Measurements from ENCODE around the gene STT3A.

STT3A gene

GRCh38 chr11:125670172-125670571 lies 77.5 kb downstream of the STT3A start:
- no peak for DNase-seq

- DNase-seq, result no peak
Measured at GRCh38 chr11:125671561-125671960, 78.9 kb downstream of the STT3A start.

All from DMS153 (cell line).